AG08396 (cell line): ENCODE measurements around the gene CROCC2.

ENCODE experiments used
- DNase-seq: peaks from one replicate; pipeline ENCODE4 v3.0.0; 2012; ENCODE audit warnings: low spot score, mixed read lengths

The CROCC2 gene

DNA sequence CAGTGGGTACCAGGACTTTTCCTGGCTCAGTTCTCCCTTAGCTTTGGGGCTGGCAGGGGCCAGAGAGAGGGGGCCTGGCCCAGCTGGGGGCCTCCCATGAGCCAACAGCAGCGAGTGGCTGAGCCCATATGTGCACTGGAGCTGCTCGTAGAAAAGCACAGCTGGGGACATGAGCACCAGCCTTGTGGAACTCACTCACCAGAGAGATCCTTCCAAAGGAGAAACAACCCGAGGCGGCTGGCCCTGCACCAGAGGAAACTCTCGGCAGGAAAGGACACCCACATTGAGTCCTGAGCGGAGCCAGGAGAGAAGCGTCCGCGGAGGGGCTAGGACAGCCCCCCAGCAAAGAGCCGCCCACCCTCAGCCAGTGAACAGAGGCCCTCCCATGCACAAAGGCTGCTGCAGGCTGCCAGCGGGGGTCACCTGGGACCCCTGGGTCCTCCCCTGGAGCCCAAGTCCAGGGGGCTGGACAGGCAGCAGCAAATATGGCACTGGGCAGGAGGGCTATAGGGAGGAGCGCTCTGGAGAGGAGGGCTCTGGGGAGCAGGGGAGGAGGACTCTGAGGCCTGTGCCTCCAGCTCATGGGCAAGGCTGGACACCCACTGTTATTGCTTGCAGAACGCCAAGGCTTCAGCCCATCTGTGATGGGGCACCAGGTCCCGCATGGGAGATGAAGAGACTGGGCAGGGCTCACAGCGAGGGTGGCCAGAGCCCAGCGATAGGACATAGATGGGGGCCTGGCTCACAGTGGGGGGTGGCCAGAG is 50.2 kb downstream of the CROCC2 start:
- DNase-seq: no peak

GRCh38 chr2:240956935-240957655 is 51.0 kb downstream of the CROCC2 start:
- DNase-seq: no peak

DNA sequence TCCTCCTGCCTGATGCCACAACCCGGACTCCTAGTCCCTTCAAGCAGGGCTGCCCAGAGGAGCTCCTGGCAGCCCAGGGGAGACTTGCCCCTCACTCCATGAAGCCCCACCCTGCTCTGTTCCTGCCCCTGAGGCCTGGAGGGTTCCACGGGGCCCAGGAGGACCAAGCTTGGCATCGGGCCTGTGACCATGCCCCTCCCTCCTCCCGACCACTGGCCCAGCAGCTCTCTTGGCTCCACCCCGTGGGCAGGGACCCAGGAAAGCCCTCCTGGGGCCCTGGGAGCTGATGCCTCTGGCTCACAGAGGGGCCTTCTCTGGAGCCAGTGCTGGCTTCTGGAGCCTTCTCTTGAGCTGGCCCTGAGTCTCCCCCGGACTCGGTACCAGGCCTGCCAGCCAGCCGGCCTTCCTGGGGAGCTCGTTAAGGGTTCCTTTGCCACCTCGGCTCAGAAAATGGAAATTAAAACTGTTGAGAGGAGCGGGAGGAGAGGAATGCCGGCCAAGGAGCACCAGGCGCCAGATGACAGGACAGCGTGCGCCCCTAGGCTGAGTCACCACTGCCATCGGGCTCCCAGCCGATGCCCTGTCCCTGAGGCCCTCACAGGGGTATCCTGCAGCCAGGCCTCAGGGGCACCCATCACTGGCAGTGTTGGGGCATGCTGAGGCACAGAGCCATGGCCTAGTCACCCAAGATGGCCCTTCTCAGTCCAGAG is 51.7 kb downstream of the CROCC2 start:
- no peak for DNase-seq

DNA sequence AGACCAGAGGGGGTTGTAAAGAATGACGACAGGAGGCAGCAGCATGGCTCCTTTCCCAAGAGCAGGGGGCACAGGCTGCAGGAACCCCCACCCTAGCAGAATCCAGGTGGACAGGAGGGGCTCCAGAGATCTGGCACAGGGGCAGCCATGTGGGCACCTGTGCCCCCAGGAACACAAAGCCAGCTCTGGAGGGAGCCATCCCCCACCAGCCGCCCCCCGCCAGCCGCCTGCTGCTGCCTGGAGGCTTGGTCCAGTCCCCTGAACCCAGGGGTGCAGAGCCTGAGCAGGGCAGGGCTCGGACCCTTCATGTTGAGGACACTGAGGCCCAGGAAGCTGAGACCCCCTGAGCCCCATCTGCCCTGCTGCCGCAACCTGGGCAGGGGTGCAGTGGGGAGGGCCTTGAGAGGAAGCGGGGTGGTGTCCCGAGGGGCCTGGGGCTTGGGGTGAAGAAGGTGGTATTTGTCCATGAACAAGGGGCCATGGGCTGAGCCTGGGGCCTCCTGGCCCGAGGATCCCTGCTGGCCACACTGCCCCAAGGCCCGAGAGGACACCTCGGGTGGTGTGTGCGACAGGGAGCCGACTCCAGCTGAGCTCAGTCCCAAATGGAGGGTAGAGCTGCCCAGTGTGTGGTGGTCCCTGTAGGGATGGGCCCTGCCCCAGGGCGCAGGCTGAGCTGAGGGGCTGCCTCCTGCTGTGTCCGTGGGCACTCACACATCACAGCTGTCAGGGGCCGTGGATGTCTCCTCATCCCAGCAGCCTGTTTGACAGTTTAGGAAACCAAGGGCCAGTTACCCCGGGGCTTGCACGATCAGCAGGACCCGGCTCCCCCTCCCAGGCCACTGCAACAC is 52.5 kb downstream of the CROCC2 start:
- no peak for DNase-seq

DNA sequence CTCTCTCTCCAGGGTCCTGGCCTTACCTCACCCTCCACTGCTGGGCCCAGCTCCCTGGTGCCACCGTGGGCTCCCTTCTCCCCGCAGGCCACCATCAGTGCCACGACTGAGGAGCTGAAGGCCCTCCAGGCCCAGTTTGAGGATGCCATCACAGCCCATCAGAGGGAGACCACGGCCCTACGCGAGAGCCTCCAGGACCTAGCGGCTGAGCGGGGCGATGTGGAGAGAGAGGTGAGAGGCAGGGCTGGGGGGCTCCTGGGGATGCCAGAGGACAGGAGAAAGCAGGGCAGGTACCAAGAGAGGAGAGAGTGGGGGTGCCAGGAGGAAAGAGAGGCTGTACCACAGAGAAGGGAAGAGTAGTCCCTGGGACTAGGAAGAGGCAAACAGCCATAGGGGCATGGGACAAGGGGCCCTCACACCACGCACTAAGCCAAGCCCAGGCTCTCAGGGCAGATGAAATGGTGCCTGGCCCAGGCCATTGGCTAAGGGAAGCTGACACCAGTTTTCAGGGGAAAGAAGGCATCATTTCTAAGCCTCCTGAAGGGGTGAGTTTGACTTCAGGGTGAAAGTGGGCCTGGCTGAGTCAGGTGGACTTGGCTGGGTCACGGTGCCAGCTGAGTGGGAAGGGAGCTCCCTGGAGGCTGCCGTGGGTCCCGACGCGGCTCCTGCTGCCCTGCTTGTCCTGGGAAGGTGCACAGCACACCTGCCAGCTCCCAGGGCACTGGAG is 53.2 kb downstream of the CROCC2 start:
- no peak for DNase-seq

GRCh38 chr2:240959941-240960308 is 53.8 kb downstream of the CROCC2 start:
- no peak for DNase-seq

GRCh38 chr2:240960309-240960970 is 54.3 kb downstream of the CROCC2 start:
- DNase-seq: peak; percentile 66

- no peak for DNase-seq
Measured at GRCh38 chr2:240960971-240961876, 55.1 kb downstream of the CROCC2 start.

GRCh38 chr2:240961910-240962299 is 55.8 kb downstream of the CROCC2 start:
- DNase-seq: no peak

- DNase-seq: no peak
Measured at GRCh38 chr2:240962300-240963064, 56.3 kb downstream of the CROCC2 start.

DNA sequence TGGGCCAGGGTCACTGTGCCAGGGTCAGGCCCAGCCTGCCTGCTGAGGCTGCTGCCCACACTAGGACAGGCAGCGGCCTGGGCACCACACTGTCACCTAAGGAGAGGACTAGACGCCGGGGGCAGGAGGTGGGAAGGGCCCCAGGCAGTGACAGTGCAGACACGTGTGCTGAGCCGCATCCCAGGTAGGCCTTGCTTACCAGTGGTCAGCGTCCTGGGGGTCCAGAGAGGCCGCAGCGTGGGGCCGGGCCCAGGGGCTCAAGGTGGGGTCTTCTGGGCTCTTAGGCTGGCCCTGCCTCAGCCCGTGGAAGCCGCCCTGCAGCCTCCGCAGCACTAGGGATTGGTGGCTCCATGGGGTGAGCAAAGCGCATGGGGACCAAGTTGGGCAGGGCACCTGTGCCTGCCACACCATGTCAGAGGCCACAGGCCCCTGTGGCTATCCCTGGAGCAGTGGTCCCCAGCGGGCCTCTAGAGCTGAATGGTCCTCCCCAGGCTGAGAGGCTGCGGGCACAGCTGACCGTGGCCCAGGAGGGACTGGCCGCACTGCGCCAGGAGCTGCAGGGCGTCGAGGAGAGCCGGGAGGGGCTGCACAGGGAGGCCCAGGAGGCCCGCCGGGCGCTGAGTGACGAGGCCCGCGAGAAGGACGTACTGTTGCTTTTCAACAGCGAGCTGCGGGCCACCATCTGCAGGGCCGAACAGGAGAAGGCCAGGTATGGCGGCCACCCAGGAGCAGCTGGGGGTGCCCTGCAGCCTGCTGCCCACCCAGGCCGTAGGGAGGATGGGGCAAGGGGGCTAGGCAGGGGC is 57.1 kb downstream of the CROCC2 start:
- no peak for DNase-seq

- DNase-seq: no peak
Measured at GRCh38 chr2:240963868-240964703, 58.0 kb downstream of the CROCC2 start.

- DNase-seq: no peak
Measured at GRCh38 chr2:240964704-240965295, 58.7 kb downstream of the CROCC2 start.

GRCh38 chr2:240965296-240965904 is 59.3 kb downstream of the CROCC2 start:
- no peak for DNase-seq

- no peak for DNase-seq
Measured at GRCh38 chr2:240965905-240966456, 59.8 kb downstream of the CROCC2 start.

- DNase-seq: no peak
Measured at GRCh38 chr2:240966457-240966905, 60.3 kb downstream of the CROCC2 start.
